B cell (primary cell): ENCODE measurements around the gene ATP4B. TPM values are rescaled to one million over a fixed set of nuclear protein-coding genes. Genes with fewer than 3 reads are reported as not detected.

Source experiments
- ATAC-seq: fragments of 200-7000 bp; cut with Tn5 transposase; one replicate; pipeline ENCODE4 v1.10.0; 2021; ENCODE audit warnings: low read depth, mild to moderate bottlenecking, moderate number of reproducible peaks, moderate library complexity
- CTCF ChIA-PET: fragments of 350-600 bp; sonication (Branson Sonifier 250); formaldehyde crosslinking; loops from one replicate; lab custom pipeline; 2021; ENCODE audit warnings: antibody characterized with exemption, inconsistent platforms; lab: Charles Lee
- POLR2A ChIA-PET: fragments of 350-600 bp; sonication (Branson Sonifier 250); formaldehyde crosslinking; loops from one replicate; lab custom pipeline; 2021; ENCODE audit warnings: antibody characterized with exemption; lab: Charles Lee
- DNase-seq: peaks from one replicate; pipeline ENCODE4 v3.0.0; 2013
- H2AFZ ChIP-seq: 2 replicates; pipeline ENCODE4 v1.6.1; 2012; ENCODE audit warnings: mild to moderate bottlenecking, low read depth, low read length; ENCODE audit not compliant: insufficient read depth, poor library complexity, severe bottlenecking
- H3K27ac ChIP-seq, 2 donors: 1 replicate in 1 of 2; 2 replicates in 1 of 2; pipeline ENCODE4 v1.5.1; 2012 to 2013; ENCODE audit warnings: low read length in 2 of 2, mild to moderate bottlenecking in 2 of 2, moderate library complexity in 1 of 2
- H3K27me3 ChIP-seq, 4 experiments: fragments of 200-600 bp in 1 of 4; sonication (generic) in 1 of 4; replicated peaks in 1 of 4; 1 replicate in 2 of 4; 2 replicates in 2 of 4; pipeline versions ENCODE4 v1.6.1 to v1.7.0; 2013 to 2016; ENCODE audit warnings: low read length in 3 of 4, mild to moderate bottlenecking in 2 of 4, mixed read lengths in 1 of 4, moderate library complexity in 1 of 4; ENCODE audit not compliant: insufficient read depth in 4 of 4, control insufficient read depth in 3 of 4; ENCODE audit errors: control extremely low read depth in 1 of 4
- H3K36me3 ChIP-seq, 2 experiments: replicated peaks in 1 of 2; 1 replicate in 1 of 2; 2 replicates in 1 of 2; pipeline versions ENCODE4 v1.6.1 to v1.7.1; 2013; ENCODE audit warnings: low read length in 1 of 2; ENCODE audit not compliant: insufficient read depth in 2 of 2, control insufficient read depth in 1 of 2; ENCODE audit errors: control extremely low read depth in 1 of 2, extremely low read depth in 1 of 2
- H3K4me1 ChIP-seq, 2 donors: fragments of 200-600 bp in 1 of 2; sonication (generic) in 1 of 2; 1 replicate in 1 of 2; 2 replicates in 1 of 2; pipeline versions ENCODE4 v1.5.1 to v1.6.1; 2013 to 2017; ENCODE audit warnings: low read length in 2 of 2; ENCODE audit not compliant: control insufficient read depth in 2 of 2, insufficient read depth in 2 of 2
- H3K4me2 ChIP-seq: replicated peaks from 2 replicates; pipeline ENCODE3; 2012; ENCODE audit warnings: mild to moderate bottlenecking, low read depth, low read length; ENCODE audit not compliant: poor library complexity, severe bottlenecking
- H3K4me3 ChIP-seq, 5 experiments: fragments of 200-600 bp in 1 of 5; sonication (generic) in 1 of 5; 1 replicate in 3 of 5; 2 replicates in 2 of 5; pipeline versions ENCODE4 v1.5.1 to v1.7.0; 2011 to 2016; ENCODE audit warnings: low read length in 4 of 5, mild to moderate bottlenecking in 4 of 5, low read depth in 2 of 5, control low read depth in 1 of 5, moderate library complexity in 1 of 5; ENCODE audit not compliant: insufficient read depth in 1 of 5; ENCODE audit errors: control extremely low read depth in 1 of 5, extremely low read depth in 1 of 5
- H3K79me2 ChIP-seq: fragments of 200-600 bp; sonication (generic); one replicate; pipeline ENCODE4 v1.6.0; 2016; ENCODE audit warnings: low read length; ENCODE audit not compliant: control insufficient read depth, insufficient read depth
- H3K9ac ChIP-seq: fragments of 200-600 bp; sonication (generic); 2 replicates; pipeline ENCODE4 v1.6.1; 2017; ENCODE audit warnings: mild to moderate bottlenecking, low read length, moderate library complexity
- H3K9me3 ChIP-seq, 3 donors: one replicate each; pipeline versions ENCODE4 v1.6.1 to v1.7.1; 2013; ENCODE audit warnings: low read length in 2 of 3; ENCODE audit not compliant: control insufficient read depth in 2 of 3, insufficient read depth in 1 of 3; ENCODE audit errors: control extremely low read depth in 1 of 3
- H4K20me1 ChIP-seq: 2 replicates; pipeline ENCODE4 v1.6.0; 2012; ENCODE audit warnings: mild to moderate bottlenecking, low read length; ENCODE audit not compliant: insufficient read depth, control insufficient read depth, poor library complexity, severe bottlenecking
- H3K27ac Mint-ChIP-seq: one replicate; pipeline ENCODE4 v1.8.0; 2021; ENCODE audit warnings: mixed read lengths
- H3K27me3 Mint-ChIP-seq: one replicate; pipeline ENCODE4 v1.8.0; 2021; ENCODE audit warnings: mixed read lengths
- H3K4me1 Mint-ChIP-seq: one replicate; pipeline ENCODE4 v1.8.0; 2021; ENCODE audit warnings: mixed read lengths
- H3K4me3 Mint-ChIP-seq: one replicate; pipeline ENCODE4 v1.8.0; 2021; ENCODE audit warnings: mixed read lengths
- H3K9me3 Mint-ChIP-seq: one replicate; pipeline ENCODE4 v1.8.0; 2022; ENCODE audit warnings: mixed read lengths; ENCODE audit not compliant: insufficient read depth
- CTCF ChIP-seq: fragments of 200-600 bp; IDR thresholded peaks from one replicate; pipeline ENCODE4 v1.8.0; 2022; ENCODE audit warnings: antibody characterized with exemption, mild to moderate bottlenecking
- EZH2 ChIP-seq: IDR thresholded peaks from 2 replicates; pipeline ENCODE4 v1.6.1; 2012; ENCODE audit warnings: borderline replicate concordance, low read depth, mild to moderate bottlenecking, moderate library complexity, low read length; ENCODE audit not compliant: insufficient read depth, poor library complexity, severe bottlenecking
- WGBS: methylation state at CpG from one replicate; pipeline ENCODE4 v1.1.5; 2013; ENCODE audit warnings: missing lambda C conversion rate; ENCODE audit not compliant: insufficient coverage; 5-methylcytosine and 5-hydroxymethylcytosine counted together
- intact Hi-C: fragments of 100-400 bp; cut with micrococcal nuclease; formaldehyde crosslinking; loops from one replicate; pipeline ENCODE4 v1.10.0; 2022
- polyA plus RNA-seq: library from polyadenylated mRNA; depleted of rRNA; stranded (reverse); fragments of >200 nt; gene quantifications from 2 replicates; pipeline ENCODE4 v1.2.3, GENCODE V29; 2012
- total RNA-seq, 2 donors: library from RNA; stranded (reverse); fragments of 120-200 nt in 1 of 2; gene quantifications; 1 replicate in 1 of 2; 2 replicates in 1 of 2; pipeline versions ENCODE4 v1.2.3 to v1.2.4, GENCODE V29; 2013 to 2022

The ATP4B gene
- total and polyA plus RNA-seq, 2 donors (not counting 1 experiment from before 2014, with no cell fraction given), result not detected

DNA sequence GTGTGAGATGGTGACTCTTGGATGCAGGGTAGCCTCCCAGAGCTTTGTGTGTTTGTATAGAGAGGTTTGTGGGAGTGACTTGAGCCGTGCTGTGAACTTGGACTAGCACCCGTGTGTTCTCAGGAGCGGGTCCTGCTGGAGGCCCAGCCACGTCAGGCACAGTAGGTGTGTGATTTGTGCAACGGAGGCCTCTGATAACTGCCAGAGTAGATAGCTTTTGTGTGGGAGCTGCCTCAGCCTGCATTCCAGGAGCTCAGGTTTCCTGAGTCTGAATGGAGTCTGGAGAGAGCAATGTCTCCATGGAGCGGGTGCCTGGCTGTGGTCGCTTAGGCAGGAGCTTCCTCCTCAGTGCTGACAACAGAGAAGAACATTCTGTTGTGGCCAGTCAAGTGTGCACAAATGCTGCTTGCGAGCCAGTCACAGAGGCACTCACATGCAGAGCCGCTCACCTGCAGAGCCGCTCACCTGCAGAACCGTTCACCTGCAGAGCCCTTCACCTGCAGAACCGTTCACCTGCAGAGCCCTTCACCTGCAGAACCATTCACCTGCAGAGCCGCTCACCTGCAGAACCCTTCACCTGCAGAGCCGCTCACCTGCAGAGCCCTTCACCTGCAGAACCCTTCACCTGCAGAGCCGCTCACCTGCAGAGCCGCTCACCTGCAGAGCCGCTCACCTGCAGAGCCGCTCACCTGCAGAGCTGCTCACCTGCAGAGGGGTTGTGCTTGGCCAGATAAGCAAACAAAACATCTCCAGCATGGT is 40.8 kb downstream of the ATP4B start:
- H2AFZ ChIP-seq, result no peak overlapping the region

More for the DNA sequence above, 40.8 kb downstream of the ATP4B start:
- intact Hi-C loops, result no loop called here
- H3K79me2 ChIP-seq, result peaks cover 56% of the 10 kb centered on the region
- H3K9me3 ChIP-seq, result peaks cover 0 to 5% (median 0%) of the 10 kb centered on the region in 3 donors
- ChIA-PET POLR2A (no interaction called here), CTCF (no interaction called here)
- H3K27ac Mint-ChIP-seq, result no peak overlapping the region
- no peak overlapping the region for H3K4me2 ChIP-seq
- H3K27me3 Mint-ChIP-seq, result no peaks in the 10 kb centered on the region
- H4K20me1 ChIP-seq, result no peaks in the 10 kb centered on the region
- H3K4me3 Mint-ChIP-seq, result no peak overlapping the region
- H3K4me1 ChIP-seq, result no peaks in the 10 kb centered on the region
- no peaks in the 10 kb centered on the region for H3K4me1 Mint-ChIP-seq
- ATAC-seq (no peak), DNase-seq (no peak)
- no peak for TF ChIP-seq EZH2
- no peak for TF ChIP-seq CTCF
- peaks cover 0 to 7% of the 10 kb centered on the region in 2 experiments for H3K36me3 ChIP-seq
- 89% methylated on average over 18 of the region's 18 CpGs for WGBS
- no peaks in the 10 kb centered on the region for H3K9me3 Mint-ChIP-seq
- no peaks in the 10 kb centered on the region for H3K27me3 ChIP-seq
- no peak overlapping the region for H3K9ac ChIP-seq
- H3K27ac ChIP-seq, result no peak overlapping the region
- H3K4me3 ChIP-seq, result no peak overlapping the region
